Astrocyte (in vitro differentiated cells and primary cell): ENCODE results near the gene CNTNAP2.

Experiments
- EZH2 ChIP-seq: IDR thresholded peaks from 2 replicates; pipeline ENCODE4 v1.6.1; 2012; ENCODE audit warnings: mild to moderate bottlenecking, low read length, inconsistent platforms; ENCODE audit not compliant: insufficient read depth
- TF ChIP-seq, protein P1 (sequence below): IDR thresholded peaks from 2 replicates; pipeline ENCODE4 v1.5.1; 2011; ENCODE audit warnings: low read depth, mild to moderate bottlenecking, inconsistent platforms, low read length, moderate library complexity; ENCODE audit not compliant: insufficient read depth

DNA sequence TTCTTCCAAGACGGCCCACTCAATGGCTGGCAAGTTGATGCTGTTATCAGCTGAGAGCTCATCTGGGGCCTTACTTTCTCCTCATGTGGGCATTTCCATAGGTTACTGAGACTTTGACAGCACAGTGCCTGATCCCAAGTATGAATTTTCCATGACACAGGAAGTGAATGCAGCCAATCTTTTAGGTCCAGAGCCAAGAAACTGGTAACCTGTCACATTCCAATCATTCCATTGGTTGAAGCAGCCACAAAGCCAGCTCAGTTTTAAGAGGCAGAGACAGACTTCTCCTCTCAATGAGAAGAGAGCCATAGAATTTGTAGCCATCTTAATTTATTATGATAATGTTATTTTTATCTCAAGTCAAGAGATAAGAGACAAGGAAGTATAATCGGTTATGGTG is 775.5 kb downstream of the CNTNAP2 start:
- TF ChIP-seq, protein P1, sequence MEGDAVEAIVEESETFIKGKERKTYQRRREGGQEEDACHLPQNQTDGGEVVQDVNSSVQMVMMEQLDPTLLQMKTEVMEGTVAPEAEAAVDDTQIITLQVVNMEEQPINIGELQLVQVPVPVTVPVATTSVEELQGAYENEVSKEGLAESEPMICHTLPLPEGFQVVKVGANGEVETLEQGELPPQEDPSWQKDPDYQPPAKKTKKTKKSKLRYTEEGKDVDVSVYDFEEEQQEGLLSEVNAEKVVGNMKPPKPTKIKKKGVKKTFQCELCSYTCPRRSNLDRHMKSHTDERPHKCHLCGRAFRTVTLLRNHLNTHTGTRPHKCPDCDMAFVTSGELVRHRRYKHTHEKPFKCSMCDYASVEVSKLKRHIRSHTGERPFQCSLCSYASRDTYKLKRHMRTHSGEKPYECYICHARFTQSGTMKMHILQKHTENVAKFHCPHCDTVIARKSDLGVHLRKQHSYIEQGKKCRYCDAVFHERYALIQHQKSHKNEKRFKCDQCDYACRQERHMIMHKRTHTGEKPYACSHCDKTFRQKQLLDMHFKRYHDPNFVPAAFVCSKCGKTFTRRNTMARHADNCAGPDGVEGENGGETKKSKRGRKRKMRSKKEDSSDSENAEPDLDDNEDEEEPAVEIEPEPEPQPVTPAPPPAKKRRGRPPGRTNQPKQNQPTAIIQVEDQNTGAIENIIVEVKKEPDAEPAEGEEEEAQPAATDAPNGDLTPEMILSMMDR, result no peak
- no peak for TF ChIP-seq EZH2
